ENCODE results near the gene MIER2.

Gene MIER2

DNA sequence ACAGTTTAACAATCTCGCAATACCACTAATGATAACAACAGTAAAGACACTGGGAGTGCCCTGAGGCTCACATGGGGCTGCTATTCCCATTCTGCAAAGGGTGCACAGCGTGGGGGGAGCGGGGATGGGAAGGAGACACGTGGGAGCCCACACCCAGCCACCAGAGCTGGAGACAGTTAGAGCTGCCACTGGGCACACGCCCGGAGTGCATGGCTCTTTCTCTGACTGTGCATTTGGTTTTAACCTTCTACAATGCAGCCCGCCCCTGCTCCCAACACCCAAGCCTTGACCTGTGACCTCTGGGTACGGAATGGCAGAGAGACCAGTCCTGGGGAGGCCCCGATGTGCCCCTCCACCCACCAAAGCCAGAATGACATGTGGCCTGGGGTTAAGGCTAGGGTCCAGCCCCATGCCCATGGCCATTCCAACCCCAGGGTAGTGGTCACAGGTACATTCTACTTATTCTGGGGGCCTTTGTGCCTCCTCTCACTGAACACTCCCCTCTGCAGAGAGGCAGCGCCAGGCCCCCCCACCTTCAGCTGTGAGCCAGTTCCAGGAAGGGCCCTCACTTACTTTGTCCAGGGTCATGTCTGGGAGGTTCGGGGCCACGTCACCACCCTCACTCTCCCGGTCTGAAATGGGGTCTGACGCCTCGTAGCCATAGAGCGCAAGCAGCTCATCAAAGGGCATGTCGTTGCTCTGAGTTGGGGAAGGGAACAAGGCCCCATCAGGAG, 17.1 kb downstream of the MIER2 start:
- H3K9me3 ChIP-seq (ENCODE audit: insufficient read depth, low read depth, low read length), result peaks cover 8% of the 10 kb centered on the region; the same call in 1 of the 2 replicates
- H3K4me1 ChIP-seq (ENCODE audit: insufficient read depth, low read length), result no peaks in the 10 kb centered on the region
- H3K9ac ChIP-seq (ENCODE audit: low read depth, low read length), result no peak overlapping the region
- H3K4me3 ChIP-seq (ENCODE audit: low read length), result no peak overlapping the region
- H3K27me3 ChIP-seq (ENCODE audit: insufficient read depth, low read length), result no peaks in the 10 kb centered on the region
- WGBS, result 95% methylated on average over 17 of the region's 17 CpGs
- peaks cover 92% of the 10 kb centered on the region for H3K36me3 ChIP-seq (ENCODE audit: insufficient read depth, low read length)
- no peak overlapping the region for H3K27ac ChIP-seq (ENCODE audit: low read depth, low read length)

DNA sequence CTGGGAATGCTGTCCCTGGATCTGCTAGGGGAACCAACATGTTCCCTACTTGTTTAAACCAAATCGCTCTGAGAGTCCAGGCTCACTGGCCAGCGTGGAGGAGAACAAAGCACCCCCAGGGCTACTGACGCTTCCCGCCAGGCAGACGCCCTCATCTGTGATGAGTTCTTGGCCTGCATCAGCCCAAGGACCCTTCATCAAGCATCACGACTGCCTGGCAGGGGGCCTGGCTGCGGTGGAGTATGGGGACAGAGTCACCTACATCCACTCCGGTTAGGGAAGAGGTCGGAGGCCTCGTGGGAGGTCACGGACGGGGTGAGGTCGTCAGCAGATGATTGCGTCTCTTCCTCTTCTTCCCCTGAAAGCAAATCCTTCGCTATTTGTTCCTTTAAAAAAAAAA, 17.7 kb downstream of the MIER2 start:
- WGBS, result 95% methylated on average over 15 of the region's 15 CpGs
- Histone ChIP-seq H3K27ac (ENCODE audit: low read depth, low read length) (no peak overlapping the region), H3K27me3 (ENCODE audit: insufficient read depth, low read length) (no peaks in the 10 kb centered on the region), H3K4me3 (ENCODE audit: low read length) (no peak overlapping the region), H3K9me3 (ENCODE audit: insufficient read depth, low read depth, low read length) (peaks cover 9% of the 10 kb centered on the region; the same call in 1 of the 2 replicates), H3K9ac (ENCODE audit: low read depth, low read length) (no peak overlapping the region), H3K36me3 (ENCODE audit: insufficient read depth, low read length) (peaks cover 94% of the 10 kb centered on the region), H3K4me1 (ENCODE audit: insufficient read depth, low read length) (no peaks in the 10 kb centered on the region)

DNA sequence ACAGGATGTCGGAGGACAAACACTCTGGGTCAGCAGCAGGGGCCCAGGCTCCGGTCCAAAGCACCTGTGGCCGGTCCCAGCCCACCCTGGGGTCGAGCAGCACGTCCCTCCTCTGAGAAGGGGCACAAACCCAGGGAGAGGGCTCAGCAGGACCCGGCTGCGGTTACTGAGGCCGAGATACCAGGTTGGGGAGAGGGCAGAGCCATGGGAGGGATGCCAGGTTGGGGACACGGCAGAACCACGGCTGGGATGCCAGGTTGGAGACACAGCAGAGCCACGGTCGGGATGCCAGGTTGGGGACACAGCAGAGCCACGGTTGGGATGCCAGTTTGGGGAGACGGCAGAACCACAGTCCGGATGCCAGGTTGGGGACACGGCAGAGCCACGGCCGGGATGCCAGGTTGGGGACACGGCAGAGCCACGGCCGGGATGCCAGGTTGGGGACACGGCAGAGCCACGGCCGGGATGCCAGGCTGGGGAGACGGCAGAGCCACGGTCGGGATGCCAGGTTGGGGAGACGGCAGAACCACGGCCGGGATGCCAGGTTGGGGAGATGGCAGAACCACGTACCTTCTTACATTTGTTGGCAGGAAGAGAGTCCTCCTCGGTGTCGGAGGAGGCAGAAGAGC, 18.5 kb downstream of the MIER2 start:
- Histone ChIP-seq H3K4me1 (ENCODE audit: insufficient read depth, low read length) (no peaks in the 10 kb centered on the region), H3K36me3 (ENCODE audit: insufficient read depth, low read length) (peaks cover 94% of the 10 kb centered on the region), H3K9ac (ENCODE audit: low read depth, low read length) (no peak overlapping the region), H3K9me3 (ENCODE audit: insufficient read depth, low read depth, low read length) (peaks cover 14% of the 10 kb centered on the region), H3K27me3 (ENCODE audit: insufficient read depth, low read length) (no peaks in the 10 kb centered on the region), H3K27ac (ENCODE audit: low read depth, low read length) (no peak overlapping the region), H3K4me3 (ENCODE audit: low read length) (no peak overlapping the region)
- whole genome bisulfite sequencing, result 96% methylated on average over 33 of the region's 33 CpGs

DNA sequence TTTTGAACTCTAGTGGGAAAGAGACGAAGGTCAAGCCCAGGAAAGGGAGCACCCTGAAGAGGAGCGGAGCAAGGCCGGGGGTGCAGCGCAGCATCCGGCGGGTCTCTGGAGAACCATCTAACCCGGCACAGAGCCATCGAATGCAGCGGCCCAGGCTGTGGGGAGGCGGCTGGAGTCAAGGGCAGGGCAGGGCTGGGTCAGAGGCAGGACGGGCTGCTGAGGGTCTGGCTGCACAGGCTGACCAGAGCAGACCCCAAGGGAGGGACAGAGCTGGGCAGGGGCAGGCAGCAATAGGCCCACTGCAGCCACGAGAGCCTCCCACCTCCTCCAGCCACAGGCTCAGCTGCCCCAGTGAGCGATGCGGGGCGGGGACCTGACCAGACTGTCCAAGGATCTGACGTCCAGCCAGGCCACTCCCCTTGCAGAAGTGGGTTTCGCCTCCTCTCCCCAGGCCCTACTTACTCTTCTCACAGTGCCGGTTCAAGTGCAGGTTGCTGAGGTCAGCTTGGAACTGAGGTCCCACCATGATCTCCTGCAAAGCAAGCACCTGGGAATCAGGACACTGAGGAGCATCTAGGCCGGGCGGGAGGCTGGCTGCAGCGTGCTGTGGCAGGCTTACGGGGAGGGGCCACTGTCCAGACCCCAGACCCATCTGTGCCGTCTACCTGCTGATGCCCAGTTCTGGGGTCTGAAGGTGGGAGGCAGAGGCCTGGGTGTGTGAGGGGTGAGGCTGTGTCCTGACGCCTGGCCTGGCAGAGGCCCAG, 19.2 kb downstream of the MIER2 start:
- no peak overlapping the region for H3K4me3 ChIP-seq (ENCODE audit: low read length)
- H3K27ac ChIP-seq (ENCODE audit: low read depth, low read length), result no peak overlapping the region
- H3K9me3 ChIP-seq (ENCODE audit: insufficient read depth, low read depth, low read length), result peaks cover 21% of the 10 kb centered on the region
- no peak overlapping the region for H3K9ac ChIP-seq (ENCODE audit: low read depth, low read length)
- no peaks in the 10 kb centered on the region for H3K27me3 ChIP-seq (ENCODE audit: insufficient read depth, low read length)
- 94% methylated on average over 24 of the region's 24 CpGs for WGBS
- H3K4me1 ChIP-seq (ENCODE audit: insufficient read depth, low read length), result no peaks in the 10 kb centered on the region
- H3K36me3 ChIP-seq (ENCODE audit: insufficient read depth, low read length), result peaks cover 94% of the 10 kb centered on the region

DNA sequence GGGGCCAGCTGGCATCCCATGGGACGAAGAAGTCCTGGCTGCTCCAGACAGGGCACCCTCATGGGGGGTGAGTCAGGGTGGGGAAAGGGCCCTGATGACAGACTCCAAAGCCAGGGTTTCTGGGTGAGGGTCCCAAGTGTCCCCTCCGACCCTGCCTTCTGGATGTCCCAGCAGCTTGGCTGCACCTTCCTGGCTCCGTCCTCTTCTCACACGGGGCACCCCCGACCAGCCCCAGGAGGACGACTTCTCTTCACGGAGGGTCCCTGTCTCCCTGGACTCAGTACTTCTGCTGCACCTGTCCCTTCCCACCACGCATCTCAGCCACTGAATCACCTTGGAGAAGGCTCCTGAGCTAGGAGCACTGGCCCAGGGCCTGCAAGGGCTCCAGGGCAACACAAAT, 19.9 kb downstream of the MIER2 start:
- Histone ChIP-seq H3K27ac (ENCODE audit: low read depth, low read length) (no peak overlapping the region), H3K36me3 (ENCODE audit: insufficient read depth, low read length) (peaks cover 94% of the 10 kb centered on the region), H3K27me3 (ENCODE audit: insufficient read depth, low read length) (no peaks in the 10 kb centered on the region), H3K4me1 (ENCODE audit: insufficient read depth, low read length) (no peaks in the 10 kb centered on the region), H3K4me3 (ENCODE audit: low read length) (no peak overlapping the region), H3K9me3 (ENCODE audit: insufficient read depth, low read depth, low read length) (peaks cover 22% of the 10 kb centered on the region), H3K9ac (ENCODE audit: low read depth, low read length) (no peak overlapping the region)
- WGBS, result 96% methylated on average over 8 of the region's 8 CpGs

DNA sequence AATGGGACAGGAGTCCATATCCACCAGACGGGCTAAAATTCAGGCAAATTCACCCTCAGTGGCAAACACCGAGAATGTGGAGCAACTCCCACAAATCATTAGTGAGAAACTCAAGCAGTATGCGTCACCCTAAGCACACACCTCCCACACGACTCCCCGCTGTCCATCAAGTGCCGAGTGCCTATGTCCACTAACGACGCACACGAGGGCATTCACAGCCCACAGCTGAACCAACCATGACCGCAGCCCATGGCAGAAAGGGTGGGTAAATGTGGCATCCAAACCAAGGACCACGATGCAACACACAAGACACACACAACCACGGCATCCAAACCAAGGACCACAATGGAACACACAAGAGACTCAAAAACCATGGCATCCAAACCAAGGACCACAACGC, 22.0 kb downstream of the MIER2 start:
- H3K27ac ChIP-seq (ENCODE audit: low read depth, low read length), result no peak overlapping the region
- H3K27me3 ChIP-seq (ENCODE audit: insufficient read depth, low read length), result no peaks in the 10 kb centered on the region
- peaks cover 84% of the 10 kb centered on the region for H3K36me3 ChIP-seq (ENCODE audit: insufficient read depth, low read length)
- no peak overlapping the region for H3K4me3 ChIP-seq (ENCODE audit: low read length)
- WGBS, result 95% methylated on average over 13 of the region's 13 CpGs
- peaks cover 15% of the 10 kb centered on the region for H3K9me3 ChIP-seq (ENCODE audit: insufficient read depth, low read depth, low read length)
- no peaks in the 10 kb centered on the region for H3K4me1 ChIP-seq (ENCODE audit: insufficient read depth, low read length)
- no peak overlapping the region for H3K9ac ChIP-seq (ENCODE audit: low read depth, low read length)

DNA sequence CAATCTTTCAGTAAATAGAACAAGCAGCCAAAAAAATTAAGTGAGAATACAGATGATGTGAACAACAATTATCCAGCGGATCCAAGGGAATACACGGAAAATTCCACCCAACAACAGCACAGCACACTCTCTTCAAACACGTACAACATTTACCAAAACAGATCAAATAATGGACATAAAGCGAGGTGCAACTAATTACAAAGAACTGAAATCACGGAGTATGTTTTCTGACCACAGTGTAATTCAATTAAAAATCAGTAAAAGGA, 26.2 kb downstream of the MIER2 start:
- H3K4me1 ChIP-seq (ENCODE audit: insufficient read depth, low read length), result no peaks in the 10 kb centered on the region
- H3K9me3 ChIP-seq (ENCODE audit: insufficient read depth, low read depth, low read length), result peaks cover 15% of the 10 kb centered on the region
- H3K9ac ChIP-seq (ENCODE audit: low read depth, low read length), result no peak overlapping the region
- H3K27me3 ChIP-seq (ENCODE audit: insufficient read depth, low read length), result no peaks in the 10 kb centered on the region
- peaks cover 77% of the 10 kb centered on the region for H3K36me3 ChIP-seq (ENCODE audit: insufficient read depth, low read length)
- no peak overlapping the region for H3K27ac ChIP-seq (ENCODE audit: low read depth, low read length)
- no peak overlapping the region for H3K4me3 ChIP-seq (ENCODE audit: low read length)
- WGBS, result 99% methylated on average over 5 of the region's 5 CpGs

DNA sequence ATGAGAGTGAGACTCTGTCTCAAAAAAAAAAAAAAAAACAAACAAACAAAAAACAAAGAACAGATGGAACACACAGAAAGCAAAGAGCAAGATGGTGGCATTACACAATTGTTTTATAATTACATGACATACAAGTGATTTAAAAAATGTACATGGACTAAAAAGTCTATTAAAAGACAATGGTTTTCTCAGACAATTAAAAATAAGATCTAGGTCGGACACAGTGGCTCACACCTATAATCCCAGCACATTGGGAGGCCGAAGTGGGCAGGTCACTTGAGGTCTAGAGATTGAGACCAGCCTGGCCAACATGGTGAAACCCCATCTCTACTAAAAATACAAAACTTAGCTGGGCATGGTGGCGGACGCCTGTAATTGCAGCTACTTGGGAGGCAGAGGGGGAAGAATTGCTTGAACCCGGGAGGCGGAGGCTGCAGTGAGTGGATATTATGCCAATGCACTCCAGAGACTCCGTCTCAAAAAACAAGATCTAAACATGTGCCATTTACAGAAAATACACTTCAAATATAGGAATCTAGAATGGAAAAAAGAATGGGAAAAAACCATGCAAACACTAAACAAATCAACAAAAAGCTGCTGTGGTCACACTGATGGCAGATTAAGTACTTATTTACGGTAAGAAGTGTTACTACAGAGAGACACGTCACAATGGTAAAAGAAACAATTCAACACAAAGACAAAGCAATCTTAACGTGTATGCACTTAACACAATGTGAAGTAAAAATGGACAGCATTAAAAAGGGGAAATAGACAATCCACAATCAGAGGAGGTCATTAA, 26.7 kb downstream of the MIER2 start:
- Histone ChIP-seq H3K36me3 (ENCODE audit: insufficient read depth, low read length) (peaks cover 77% of the 10 kb centered on the region), H3K9me3 (ENCODE audit: insufficient read depth, low read depth, low read length) (peaks cover 15% of the 10 kb centered on the region), H3K9ac (ENCODE audit: low read depth, low read length) (no peak overlapping the region), H3K27me3 (ENCODE audit: insufficient read depth, low read length) (no peaks in the 10 kb centered on the region), H3K4me3 (ENCODE audit: low read length) (no peak overlapping the region), H3K4me1 (ENCODE audit: insufficient read depth, low read length) (no peaks in the 10 kb centered on the region), H3K27ac (ENCODE audit: low read depth, low read length) (no peak overlapping the region)
- WGBS, result 94% methylated on average over 9 of the region's 10 CpGs

DNA sequence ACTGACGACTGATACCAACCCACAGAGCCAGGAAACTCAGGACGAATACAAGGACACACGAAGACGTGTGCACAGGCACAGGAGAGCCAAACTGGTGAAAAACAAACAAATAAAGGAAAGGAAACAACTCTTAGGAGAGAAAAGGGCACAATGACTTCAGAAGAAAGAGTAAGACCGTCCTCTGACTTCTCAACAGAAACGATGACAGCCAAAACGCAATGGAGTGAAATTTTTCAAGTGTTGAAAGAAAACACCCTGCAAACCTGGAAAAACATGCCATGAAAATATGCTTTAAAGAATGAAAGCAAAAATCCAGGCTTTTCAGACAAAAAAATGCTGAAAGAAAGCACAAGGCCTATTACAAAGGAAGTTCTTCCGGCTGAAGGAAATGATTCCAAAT, 28.8 kb downstream of the MIER2 start:
- H3K27me3 ChIP-seq (ENCODE audit: insufficient read depth, low read length), result no peaks in the 10 kb centered on the region
- 95% methylated on average over 8 of the region's 8 CpGs for WGBS
- no peak overlapping the region for H3K4me3 ChIP-seq (ENCODE audit: low read length)
- H3K27ac ChIP-seq (ENCODE audit: low read depth, low read length), result no peak overlapping the region
- peaks cover 5% of the 10 kb centered on the region for H3K9me3 ChIP-seq (ENCODE audit: insufficient read depth, low read depth, low read length)
- peaks cover 71% of the 10 kb centered on the region for H3K36me3 ChIP-seq (ENCODE audit: insufficient read depth, low read length)
- H3K4me1 ChIP-seq (ENCODE audit: insufficient read depth, low read length), result no peaks in the 10 kb centered on the region
- no peak overlapping the region for H3K9ac ChIP-seq (ENCODE audit: low read depth, low read length)

DNA sequence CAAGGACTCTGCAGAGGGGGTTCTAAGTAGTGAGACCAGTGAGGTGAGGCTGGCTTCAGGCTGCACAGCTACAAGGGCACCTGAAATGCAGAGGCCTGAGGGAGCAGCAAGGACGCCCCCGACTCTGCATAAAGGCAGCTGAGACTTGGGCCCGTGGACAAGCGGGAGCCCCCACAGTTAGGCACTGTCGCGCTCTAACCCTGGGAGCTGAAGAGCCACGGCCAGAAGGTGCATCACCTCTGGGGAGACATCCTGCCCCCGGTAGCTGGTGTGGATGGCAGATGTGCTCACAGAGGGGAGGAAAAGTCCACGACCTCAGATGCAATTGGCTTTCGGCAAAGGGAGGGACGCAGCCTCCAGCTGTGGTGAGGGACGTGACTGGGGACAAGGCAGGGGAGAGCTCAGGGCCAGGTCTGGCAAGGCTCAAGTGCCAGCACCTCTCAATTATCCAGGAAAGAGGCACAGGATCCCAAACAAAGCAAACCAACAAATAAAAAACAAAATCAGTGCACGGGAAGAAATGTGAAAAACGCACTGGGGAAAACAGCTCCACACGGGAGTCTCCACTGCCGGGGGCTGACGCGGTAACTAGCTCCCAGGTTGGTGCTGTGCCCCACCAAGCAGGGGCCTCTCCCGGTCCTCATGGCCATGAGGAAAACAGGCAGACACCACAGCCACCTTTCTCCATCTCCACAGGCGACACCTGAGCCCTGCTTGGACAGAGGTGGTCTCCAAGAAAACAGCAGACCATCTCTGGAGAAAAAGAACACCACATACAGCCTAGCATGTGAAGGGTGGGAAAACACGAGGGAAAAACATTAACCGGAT, 30.4 kb downstream of the MIER2 start:
- 97% methylated on average over 22 of the region's 22 CpGs for WGBS
- H3K9ac ChIP-seq (ENCODE audit: low read depth, low read length), result no peak overlapping the region
- no peak overlapping the region for H3K4me3 ChIP-seq (ENCODE audit: low read length)
- H3K4me1 ChIP-seq (ENCODE audit: insufficient read depth, low read length), result no peaks in the 10 kb centered on the region
- no peak overlapping the region for H3K27ac ChIP-seq (ENCODE audit: low read depth, low read length)
- H3K36me3 ChIP-seq (ENCODE audit: insufficient read depth, low read length), result peaks cover 67% of the 10 kb centered on the region
- H3K9me3 ChIP-seq (ENCODE audit: insufficient read depth, low read depth, low read length), result no peaks in the 10 kb centered on the region
- no peaks in the 10 kb centered on the region for H3K27me3 ChIP-seq (ENCODE audit: insufficient read depth, low read length)

Data from HUES64 (cell line).